GM12875 (cell line): ENCODE data around the gene RAD9A.

Experiments used
- H3K4me3 ChIP-seq: one replicate; pipeline ENCODE4 v1.5.1; 2011; ENCODE audit warnings: low read depth, low read length, control low read depth
- TF ChIP-seq, protein P1 (sequence below): IDR thresholded peaks from 2 replicates; pipeline ENCODE4 v1.5.1; 2011; ENCODE audit warnings: low read depth, mild to moderate bottlenecking, control low read depth, inconsistent platforms, low read length, moderate library complexity, borderline replicate concordance; ENCODE audit not compliant: insufficient read depth

The RAD9A gene

GRCh38 chr11:67437809-67438157, 46.0 kb downstream of the RAD9A start:
- TF ChIP-seq, protein P1, sequence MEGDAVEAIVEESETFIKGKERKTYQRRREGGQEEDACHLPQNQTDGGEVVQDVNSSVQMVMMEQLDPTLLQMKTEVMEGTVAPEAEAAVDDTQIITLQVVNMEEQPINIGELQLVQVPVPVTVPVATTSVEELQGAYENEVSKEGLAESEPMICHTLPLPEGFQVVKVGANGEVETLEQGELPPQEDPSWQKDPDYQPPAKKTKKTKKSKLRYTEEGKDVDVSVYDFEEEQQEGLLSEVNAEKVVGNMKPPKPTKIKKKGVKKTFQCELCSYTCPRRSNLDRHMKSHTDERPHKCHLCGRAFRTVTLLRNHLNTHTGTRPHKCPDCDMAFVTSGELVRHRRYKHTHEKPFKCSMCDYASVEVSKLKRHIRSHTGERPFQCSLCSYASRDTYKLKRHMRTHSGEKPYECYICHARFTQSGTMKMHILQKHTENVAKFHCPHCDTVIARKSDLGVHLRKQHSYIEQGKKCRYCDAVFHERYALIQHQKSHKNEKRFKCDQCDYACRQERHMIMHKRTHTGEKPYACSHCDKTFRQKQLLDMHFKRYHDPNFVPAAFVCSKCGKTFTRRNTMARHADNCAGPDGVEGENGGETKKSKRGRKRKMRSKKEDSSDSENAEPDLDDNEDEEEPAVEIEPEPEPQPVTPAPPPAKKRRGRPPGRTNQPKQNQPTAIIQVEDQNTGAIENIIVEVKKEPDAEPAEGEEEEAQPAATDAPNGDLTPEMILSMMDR, result no peak
- H3K4me3 ChIP-seq, result peak overlapping the region; percentile 95

DNA sequence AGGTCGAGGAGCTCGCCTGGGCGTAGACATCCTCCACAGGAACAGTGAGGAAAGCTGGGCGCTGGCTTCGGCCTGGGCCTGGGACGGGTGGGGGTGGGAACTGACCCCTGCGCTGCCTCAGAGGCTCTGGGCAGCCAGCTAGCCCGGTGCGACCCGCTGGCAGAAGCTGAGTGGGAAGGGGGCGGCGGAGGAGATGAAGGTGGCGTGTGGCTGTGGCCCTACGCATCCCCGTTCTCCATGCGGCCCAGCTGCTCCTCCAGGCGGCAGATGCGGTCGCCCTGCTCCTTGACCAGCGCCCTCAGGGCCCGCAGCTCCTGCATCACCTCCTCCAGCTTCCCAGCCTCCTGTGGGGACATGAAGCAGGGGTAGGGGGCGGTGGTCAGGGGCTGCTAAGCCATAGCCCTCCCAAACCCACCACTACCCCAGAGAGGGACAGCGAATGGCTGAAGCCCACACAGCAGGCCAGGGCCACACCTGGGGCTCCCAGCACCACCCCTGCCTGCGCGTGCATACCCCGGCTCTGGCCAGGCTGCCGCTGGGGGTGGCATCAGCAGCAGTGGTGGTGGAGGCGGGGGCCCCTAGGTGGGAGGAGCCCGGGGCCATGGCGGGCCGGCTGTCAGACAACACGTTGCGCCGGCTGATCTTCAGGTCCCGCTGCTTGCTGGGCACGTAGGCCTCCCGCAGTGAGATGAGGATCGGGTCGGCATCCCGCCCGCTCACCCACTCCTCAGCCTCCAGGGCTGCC, 46.5 kb downstream of the RAD9A start:
- TF ChIP-seq, protein P1, result no peak
- H3K4me3 ChIP-seq, result peak overlapping the region; percentile 95

GRCh38 chr11:67439321-67440228, 47.8 kb downstream of the RAD9A start:
- TF ChIP-seq, protein P1, result peak; percentile 25; the same call in 1 of the 2 replicates
- H3K4me3 ChIP-seq, result peak overlapping the region; percentile 95

GRCh38 chr11:67440229-67441097, 48.7 kb downstream of the RAD9A start:
- TF ChIP-seq, protein P1, result no peak
- no peak overlapping the region for H3K4me3 ChIP-seq

GRCh38 chr11:67441098-67441563, 49.3 kb downstream of the RAD9A start:
- TF ChIP-seq, protein P1, result no peak
- no peak overlapping the region for H3K4me3 ChIP-seq

DNA sequence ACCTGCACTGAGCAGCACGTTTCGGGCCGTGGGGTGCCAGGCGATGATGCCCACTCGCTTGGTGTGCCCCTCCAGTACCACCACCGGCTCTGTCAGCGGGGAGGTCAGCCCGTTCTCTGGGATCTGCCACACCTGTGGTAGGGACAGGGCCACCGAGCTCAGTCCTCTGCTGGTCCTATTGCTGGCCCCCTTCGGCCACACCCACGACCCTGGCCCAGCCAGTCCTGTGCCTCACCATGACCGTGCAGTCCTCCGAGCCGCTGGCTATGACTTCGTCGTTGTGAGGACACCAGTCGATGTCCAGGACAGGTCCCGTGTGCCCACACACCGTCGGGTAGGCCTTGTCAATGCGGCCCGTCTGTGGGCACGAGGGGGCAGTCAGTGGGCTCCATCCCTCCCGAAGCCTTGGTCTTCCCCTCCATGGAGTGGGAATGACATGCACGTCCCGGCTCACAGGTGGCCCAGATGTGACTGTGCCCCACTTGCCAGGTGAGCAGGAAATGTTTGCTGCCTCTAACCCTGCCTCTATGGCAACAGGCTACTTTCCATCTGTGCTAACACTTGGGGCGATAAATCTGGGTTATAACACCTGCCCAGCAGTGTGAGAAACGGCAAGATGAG, 50.1 kb downstream of the RAD9A start:
- no peak overlapping the region for H3K4me3 ChIP-seq
- TF ChIP-seq, protein P1, result no peak
